ENCODE results near the gene MGMT.

MGMT gene

GRCh38 chr10:129741280-129741977, 274.4 kb downstream of the MGMT start:
- ChIA-PET POLR2A (no interaction called here), CTCF (no interaction called here)
- no peak for DNase-seq (ENCODE audit: extremely low spot score)

DNA sequence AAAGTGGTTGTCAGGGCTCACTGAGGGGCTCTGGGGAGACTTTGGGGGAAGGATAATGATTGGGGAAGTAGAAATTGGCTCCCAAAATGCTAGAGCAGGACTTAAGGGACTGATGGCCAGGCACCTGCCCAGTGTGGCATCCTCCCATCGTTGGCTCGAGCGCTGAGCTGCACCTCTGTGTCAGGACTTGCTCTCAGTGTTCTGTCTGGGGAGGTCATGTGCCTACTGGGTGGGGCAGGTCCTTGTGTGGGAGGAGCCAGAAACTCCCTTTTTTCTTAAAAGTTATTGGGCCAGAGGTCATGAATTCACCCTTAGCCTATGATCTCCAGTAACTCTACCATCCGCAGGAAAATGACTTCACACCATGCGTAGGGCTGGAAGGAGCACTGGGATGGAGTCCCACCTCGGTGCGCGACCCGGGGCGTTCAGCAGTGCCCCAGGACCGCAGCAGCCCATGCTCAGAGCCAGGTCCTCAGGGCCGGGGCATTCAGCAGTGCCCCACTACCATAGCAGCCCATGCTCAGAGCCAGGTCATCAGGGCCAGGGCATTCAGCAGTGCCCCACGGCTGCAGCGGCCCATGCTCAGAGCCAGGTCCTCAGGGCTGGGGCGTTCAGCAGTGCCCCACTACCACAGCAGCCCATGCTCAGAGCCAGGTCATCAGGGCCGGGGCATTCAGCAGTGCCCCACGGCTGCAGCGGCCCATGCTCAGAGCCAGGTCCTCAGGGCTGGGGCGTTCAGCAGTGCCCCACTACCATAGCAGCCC, 275.1 kb downstream of the MGMT start:
- CTCF ChIA-PET: no interaction called here
- TF ChIP-seq, protein P1, sequence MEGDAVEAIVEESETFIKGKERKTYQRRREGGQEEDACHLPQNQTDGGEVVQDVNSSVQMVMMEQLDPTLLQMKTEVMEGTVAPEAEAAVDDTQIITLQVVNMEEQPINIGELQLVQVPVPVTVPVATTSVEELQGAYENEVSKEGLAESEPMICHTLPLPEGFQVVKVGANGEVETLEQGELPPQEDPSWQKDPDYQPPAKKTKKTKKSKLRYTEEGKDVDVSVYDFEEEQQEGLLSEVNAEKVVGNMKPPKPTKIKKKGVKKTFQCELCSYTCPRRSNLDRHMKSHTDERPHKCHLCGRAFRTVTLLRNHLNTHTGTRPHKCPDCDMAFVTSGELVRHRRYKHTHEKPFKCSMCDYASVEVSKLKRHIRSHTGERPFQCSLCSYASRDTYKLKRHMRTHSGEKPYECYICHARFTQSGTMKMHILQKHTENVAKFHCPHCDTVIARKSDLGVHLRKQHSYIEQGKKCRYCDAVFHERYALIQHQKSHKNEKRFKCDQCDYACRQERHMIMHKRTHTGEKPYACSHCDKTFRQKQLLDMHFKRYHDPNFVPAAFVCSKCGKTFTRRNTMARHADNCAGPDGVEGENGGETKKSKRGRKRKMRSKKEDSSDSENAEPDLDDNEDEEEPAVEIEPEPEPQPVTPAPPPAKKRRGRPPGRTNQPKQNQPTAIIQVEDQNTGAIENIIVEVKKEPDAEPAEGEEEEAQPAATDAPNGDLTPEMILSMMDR (IDR thresholded peaks at IDR 0.05; ENCODE audit: control extremely low read depth, extremely low read depth, low read depth, missing control alignments): no peak
- POLR2A ChIA-PET: no interaction called here

More at GRCh38 chr10:129741280-129741977, 274.4 kb downstream of the MGMT start:
- TF ChIP-seq, protein P1 (IDR thresholded peaks at IDR 0.05; ENCODE audit: control extremely low read depth, extremely low read depth, low read depth, missing control alignments): no peak

DNA sequence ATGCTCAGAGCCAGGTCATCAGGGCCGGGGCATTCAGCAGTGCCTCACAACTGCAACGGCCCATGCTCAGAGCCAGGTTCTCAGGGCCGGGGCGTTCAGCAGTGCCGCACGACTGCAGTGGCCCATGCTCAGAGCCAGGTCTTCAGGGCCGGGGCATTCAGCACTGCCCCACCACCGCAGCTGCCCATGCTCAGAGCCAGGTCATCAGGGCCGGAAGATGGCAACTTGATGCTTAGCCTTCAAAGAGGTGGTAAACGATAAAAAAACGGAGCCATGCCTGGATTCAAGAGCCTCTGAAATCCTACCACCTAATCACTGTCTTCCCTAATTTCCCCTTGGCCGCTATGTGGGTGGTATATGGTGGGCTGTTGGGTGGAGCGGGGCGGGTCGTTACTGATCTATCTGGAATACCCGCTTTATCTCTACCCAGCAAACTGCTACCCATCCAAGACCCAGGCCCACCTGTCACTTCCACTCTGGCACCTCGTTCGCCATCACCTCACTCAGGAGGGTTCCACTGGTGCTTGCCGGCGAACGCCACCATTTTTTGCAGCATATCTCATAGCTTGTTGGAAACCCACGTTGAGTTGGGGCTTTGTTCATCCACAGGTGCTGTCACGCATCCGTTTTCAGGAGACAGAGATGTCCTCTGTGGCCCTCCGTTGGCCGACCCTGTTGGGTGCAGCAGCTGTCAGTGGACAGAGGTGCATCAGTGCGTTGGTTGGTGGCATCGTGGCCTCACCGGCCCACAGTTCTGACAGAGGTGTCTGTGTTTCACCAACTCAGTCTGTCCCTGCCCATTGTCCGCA, 275.9 kb downstream of the MGMT start:
- DNase-seq (ENCODE audit: extremely low spot score): no peak
- ChIA-PET CTCF (no interaction called here), POLR2A (no interaction called here)
- TF ChIP-seq, protein P1 (IDR thresholded peaks at IDR 0.05; ENCODE audit: control extremely low read depth, extremely low read depth, low read depth, missing control alignments): no peak

More for the DNA sequence above, 275.1 kb downstream of the MGMT start:
- DNase-seq (ENCODE audit: extremely low spot score): no peak

- no peak for DNase-seq (ENCODE audit: extremely low spot score)
- ChIA-PET POLR2A (no interaction called here), CTCF (no interaction called here)
- TF ChIP-seq, protein P1 (IDR thresholded peaks at IDR 0.05; ENCODE audit: control extremely low read depth, extremely low read depth, low read depth, missing control alignments): no peak
Observed at GRCh38 chr10:129743738-129744133, 276.7 kb downstream of the MGMT start.

DNA sequence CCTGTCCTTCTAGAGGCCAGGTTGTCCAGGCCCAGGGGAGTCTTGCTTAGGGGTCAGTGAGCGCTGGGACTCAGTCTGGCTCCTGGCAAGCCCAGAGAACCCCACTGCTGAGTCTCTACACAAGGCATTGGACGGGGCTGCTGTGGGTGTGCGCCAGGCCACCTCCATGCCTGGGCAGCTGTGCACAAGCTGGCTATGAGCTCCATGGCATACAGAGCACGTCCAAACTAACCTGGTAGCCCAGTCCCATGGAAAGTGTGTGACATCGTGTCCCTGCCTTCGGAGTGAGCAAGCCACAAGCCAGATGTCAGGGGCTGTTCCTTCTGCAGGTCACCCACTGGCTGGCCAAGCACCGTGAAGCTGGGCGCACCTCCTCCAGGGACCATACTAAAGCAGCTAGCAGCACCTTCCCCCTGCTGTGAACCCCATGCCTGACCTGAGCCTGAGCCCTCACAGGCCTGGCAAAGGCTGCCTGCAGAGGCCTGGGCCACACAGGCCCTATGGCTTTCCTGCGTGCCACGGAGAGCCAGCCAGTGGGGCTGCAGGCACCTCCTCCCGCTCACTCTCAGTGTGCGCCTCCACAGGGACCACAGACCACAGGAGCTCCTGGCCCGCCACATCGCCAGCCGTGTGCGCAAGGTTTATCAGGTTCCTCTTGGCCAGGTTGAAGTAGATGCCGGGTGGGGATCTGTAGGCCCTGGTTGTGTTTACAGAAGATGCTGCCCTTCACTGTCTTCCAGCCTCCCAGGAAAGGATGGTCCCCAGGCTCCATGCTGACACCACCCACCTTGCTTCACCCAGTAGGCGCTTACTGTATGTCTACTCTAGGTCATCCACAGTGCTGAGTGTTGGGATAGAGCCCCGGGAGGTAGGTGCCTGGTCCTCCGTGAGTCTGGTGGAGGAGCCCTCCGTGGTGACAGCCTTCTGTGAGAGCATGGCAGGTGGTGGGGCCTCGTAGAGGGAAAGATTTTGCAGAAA, 277.4 kb downstream of the MGMT start:
- DNase-seq (ENCODE audit: extremely low spot score): no peak
- CTCF ChIA-PET: no interaction called here
- POLR2A ChIA-PET: no interaction called here
- TF ChIP-seq, protein P1 (IDR thresholded peaks at IDR 0.05; ENCODE audit: control extremely low read depth, extremely low read depth, low read depth, missing control alignments): no peak

Measured in GM10248 (cell line).